GM12891 (cell line): ENCODE measurements around the gene EEF2.

ENCODE experiments used
- POLR2A ChIP-seq: IDR thresholded peaks from 2 replicates; pipeline ENCODE4 v1.6.1; 2011; ENCODE audit warnings: low read depth, low read length, control low read depth
- POLR2AphosphoS5 ChIP-seq: IDR thresholded peaks from 2 replicates; pipeline ENCODE4 v1.6.1; 2011; ENCODE audit warnings: low read depth, low read length, control low read depth
- POU2F2 ChIP-seq: IDR thresholded peaks from 2 replicates; pipeline ENCODE4 v1.6.1; 2011; ENCODE audit warnings: low read depth, mild to moderate bottlenecking, control low read depth, low read length, moderate library complexity
- SPI1 ChIP-seq: IDR thresholded peaks from 2 replicates; pipeline ENCODE4 v1.6.1; 2011; ENCODE audit warnings: low read depth, low read length, control low read depth
- TAF1 ChIP-seq: IDR thresholded peaks from 2 replicates; pipeline ENCODE4 v1.6.1; 2011; ENCODE audit warnings: low read depth, low read length, control low read depth

DNA sequence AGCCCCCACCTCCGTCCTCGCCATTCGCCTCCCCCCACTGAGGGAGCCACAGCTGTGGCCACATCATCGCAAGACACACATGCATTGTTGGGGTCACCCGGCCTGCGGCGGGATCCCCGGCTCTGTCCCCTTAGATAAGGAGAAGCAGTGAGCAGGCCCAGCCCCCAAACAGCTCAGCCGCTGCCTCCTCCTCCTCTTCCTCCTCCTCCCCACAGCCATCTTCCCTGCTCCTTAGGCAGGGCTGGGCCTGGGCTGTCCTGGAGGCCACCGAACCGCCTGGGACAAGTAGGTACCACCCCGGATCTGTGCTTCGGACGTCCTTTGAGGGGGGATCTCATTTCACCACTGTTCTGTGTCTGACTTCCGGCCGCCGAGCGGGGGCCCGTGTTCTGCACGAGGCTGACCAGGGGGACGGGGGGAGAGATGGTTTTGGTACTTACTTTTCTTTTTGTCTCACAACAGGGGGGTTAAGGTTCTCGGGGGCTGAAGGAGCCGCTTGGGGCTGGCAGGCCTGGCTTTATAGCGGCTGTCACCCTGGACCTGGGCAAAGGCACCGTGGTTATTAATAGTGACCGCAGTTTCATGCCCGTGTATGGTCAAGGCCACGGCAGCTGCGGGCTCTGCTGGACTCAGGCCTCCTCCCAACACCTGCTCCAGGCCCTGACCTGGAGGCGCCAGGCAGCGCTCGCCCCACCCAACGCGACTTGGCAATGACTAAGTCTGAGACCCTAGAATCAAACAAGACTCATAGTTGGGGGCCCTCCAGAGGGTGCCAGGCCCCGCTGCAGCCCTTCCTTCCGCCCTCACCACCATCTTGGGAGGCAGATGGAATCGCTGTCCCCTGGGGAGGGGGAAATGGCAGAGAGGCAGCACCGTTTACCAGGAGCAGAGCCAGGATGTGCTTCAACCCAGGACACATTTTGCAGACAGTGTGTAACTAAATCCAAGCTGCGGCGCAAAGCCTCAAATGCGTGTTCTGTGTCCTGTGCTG, 34.1 kb downstream of the EEF2 start:
- TF ChIP-seq POLR2A = no peak
- no peak for TF ChIP-seq POLR2AphosphoS5
- no peak for TF ChIP-seq TAF1
- TF ChIP-seq SPI1 = no peak
- no peak for TF ChIP-seq POU2F2
